Prostate gland (tissue), 2 donors: Measurements from ENCODE around the gene GRID2.

ENCODE experiments used
- CTCF ChIP-seq, 4 experiments: fragments of 200-600 bp in 2 of 4; fragments of 450-650 bp in 2 of 4; sonication (generic) in 2 of 4; IDR thresholded peaks; 1 replicate in 3 of 4; 2 replicates in 1 of 4; pipeline ENCODE4 v1.5.1; 2016 to 2019; ENCODE audit warnings: antibody characterized with exemption in 4 of 4, mild to moderate bottlenecking in 2 of 4, moderate library complexity in 2 of 4
- POLR2AphosphoS5 ChIP-seq: sonication (generic); formaldehyde crosslinking; IDR thresholded peaks from one replicate; pipeline ENCODE4 v1.6.1; 2017; ENCODE audit warnings: antibody characterized with exemption

GRCh38 chr4:92636038-92636806 lies 332.5 kb downstream of the GRID2 start:
- no peak for TF ChIP-seq CTCF (IDR thresholded peaks at IDR 0.05)
- TF ChIP-seq POLR2AphosphoS5 = no peak
